Measurements from ENCODE around the gene GATA2.

The GATA2 gene

GRCh38 chr3:128487813-128488635 lies 5.0 kb downstream of the GATA2 start:
- peak; percentile 73 to 91 (median 90) for DNase-seq

GRCh38 chr3:128487538-128487812 lies 5.5 kb downstream of the GATA2 start:
- no peak for DNase-seq

- peak in 2 of 3 experiments; percentile 83 to 88 for DNase-seq
These were observed 6.1 kb downstream of the GATA2 start for GRCh38 chr3:128486681-128487537.

GRCh38 chr3:128486205-128486628 lies 6.8 kb downstream of the GATA2 start:
- DNase-seq = no peak

- DNase-seq = no peak
These were observed 7.5 kb downstream of the GATA2 start for GRCh38 chr3:128485282-128486204.

GRCh38 chr3:128484404-128485281 lies 8.4 kb downstream of the GATA2 start:
- no peak for DNase-seq

- peak in 1 of 3 experiments; percentile 24 for DNase-seq
These were observed 9.2 kb downstream of the GATA2 start for GRCh38 chr3:128483657-128484403.

- DNase-seq = no peak
These were observed 10.0 kb downstream of the GATA2 start for GRCh38 chr3:128482666-128483656.

GRCh38 chr3:128482175-128482574 lies 10.8 kb downstream of the GATA2 start:
- DNase-seq = no peak

GRCh38 chr3:128481438-128481942 lies 11.5 kb downstream of the GATA2 start:
- DNase-seq = peak in 2 of 3 experiments; percentile 24 to 44

GRCh38 chr3:128480717-128481437 lies 12.1 kb downstream of the GATA2 start:
- DNase-seq = no peak

- no peak for DNase-seq
These were observed 12.7 kb downstream of the GATA2 start for GRCh38 chr3:128480278-128480677.

GRCh38 chr3:128479558-128480086 lies 13.4 kb downstream of the GATA2 start:
- no peak for DNase-seq

GRCh38 chr3:128478576-128479506 lies 14.2 kb downstream of the GATA2 start:
- no peak for DNase-seq

- DNase-seq = no peak
These were observed 16.3 kb downstream of the GATA2 start for GRCh38 chr3:128476659-128477058.

GRCh38 chr3:128475355-128475754 lies 17.6 kb downstream of the GATA2 start:
- no peak for DNase-seq

- no peak for DNase-seq
These were observed 19.3 kb downstream of the GATA2 start for GRCh38 chr3:128473737-128474136.

GRCh38 chr3:128473180-128473519 lies 19.9 kb downstream of the GATA2 start:
- DNase-seq = peak in 2 of 3 experiments; percentile 46 to 67
